ENCODE results near the gene DNMT3B. TPM values are rescaled to one million over a fixed set of nuclear protein-coding genes. Genes with fewer than 3 reads are reported as not detected.

The DNMT3B gene
- total and polyA plus RNA-seq, 4 donors, result 0.26 to 2.8 (median 0.60) TPM

DNA sequence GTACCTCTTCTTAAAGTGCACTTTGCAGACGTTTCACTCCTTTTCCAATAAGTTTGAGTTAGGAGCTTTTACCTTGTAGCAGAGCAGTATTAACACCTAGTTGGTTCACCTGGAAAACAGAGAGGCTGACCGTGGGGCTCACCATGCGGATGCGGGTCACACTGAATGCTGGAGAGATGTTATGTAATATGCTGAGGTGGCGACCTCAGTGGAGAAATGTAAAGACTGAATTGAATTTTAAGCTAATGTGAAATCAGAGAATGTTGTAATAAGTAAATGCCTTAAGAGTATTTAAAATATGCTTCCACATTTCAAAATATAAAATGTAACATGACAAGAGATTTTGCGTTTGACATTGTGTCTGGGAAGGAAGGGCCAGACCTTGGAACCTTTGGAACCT lies 86.7 kb downstream of the DNMT3B start (continued):
- no peak for TF ChIP-seq REST (IDR thresholded peaks at IDR 0.05)
- TF ChIP-seq FOXA1 (IDR thresholded peaks at IDR 0.05), result no peak
- TF ChIP-seq, protein P1, sequence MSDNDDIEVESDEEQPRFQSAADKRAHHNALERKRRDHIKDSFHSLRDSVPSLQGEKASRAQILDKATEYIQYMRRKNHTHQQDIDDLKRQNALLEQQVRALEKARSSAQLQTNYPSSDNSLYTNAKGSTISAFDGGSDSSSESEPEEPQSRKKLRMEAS (IDR thresholded peaks at IDR 0.05), result no peak

DNA sequence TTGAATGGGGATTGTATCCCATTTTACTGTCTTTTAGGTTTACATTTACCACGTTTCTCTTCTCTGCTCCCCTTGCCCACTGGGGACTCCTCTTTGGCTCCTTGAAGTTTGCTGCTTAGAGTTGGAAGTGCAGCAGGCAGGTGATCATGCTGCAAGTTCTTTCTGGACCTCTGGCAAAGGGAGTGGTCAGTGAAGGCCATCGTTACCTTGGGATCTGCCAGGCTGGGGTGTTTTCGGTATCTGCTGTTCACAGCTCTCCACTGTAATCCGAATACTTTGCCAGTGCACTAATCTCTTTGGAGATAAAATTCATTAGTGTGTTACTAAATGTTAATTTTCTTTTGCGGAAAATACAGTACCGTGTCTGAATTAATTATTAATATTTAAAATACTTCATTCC lies 87.4 kb downstream of the DNMT3B start:
- Histone ChIP-seq H3K36me3 (ENCODE audit: control insufficient read depth in 4 of 4, insufficient read depth in 3 of 4, low read depth in 1 of 4, low read length in 3 of 4) (peaks cover 6 to 46% (median 21%) of the 10 kb centered on the region in 4 donors), H3K4me1 (ENCODE audit: control insufficient read depth in 4 of 4, insufficient read depth in 4 of 4, low read length in 3 of 4) (no peaks in the 10 kb centered on the region), H3K27ac (ENCODE audit: low read depth in 1 of 2, low read length in 2 of 2) (no peak overlapping the region), H3K9me3 (ENCODE audit: control insufficient read depth in 4 of 4, low read length in 3 of 4) (no peaks in the 10 kb centered on the region), H3K9ac (ENCODE audit: low read depth in 1 of 2, low read length in 2 of 2) (no peak overlapping the region), H3K27me3 (ENCODE audit: control insufficient read depth in 4 of 4, insufficient read depth in 4 of 4, low read length in 3 of 4) (no peaks in the 10 kb centered on the region), H3K4me3 (ENCODE audit: low read depth in 1 of 3, low read length in 3 of 3) (no peak overlapping the region)
- no peak for TF ChIP-seq FOXA2 (IDR thresholded peaks at IDR 0.05)
- TF ChIP-seq, protein P1 (IDR thresholded peaks at IDR 0.05), result no peak
- no peak for TF ChIP-seq NR2F2 (IDR thresholded peaks at IDR 0.05)
- no peak for TF ChIP-seq JUND (IDR thresholded peaks at IDR 0.05)
- TF ChIP-seq HNF4A (conservative IDR thresholded peaks at IDR 0.05), result no peak
- no peak for TF ChIP-seq YY1 (IDR thresholded peaks at IDR 0.05)
- no peak for TF ChIP-seq TAF1 (conservative IDR thresholded peaks at IDR 0.05)
- TF ChIP-seq REST (IDR thresholded peaks at IDR 0.05), result no peak
- WGBS, result 94% methylated on average over 6 of the region's 6 CpGs
- DNase-seq (ENCODE audit: low spot score), result no peak

GRCh38 chr20:32855387-32855786 lies 93.2 kb downstream of the DNMT3B start:
- no peak overlapping the region for H3K27ac ChIP-seq (ENCODE audit: low read depth in 1 of 2, low read length in 2 of 2)
- H3K27me3 ChIP-seq (ENCODE audit: control insufficient read depth in 4 of 4, insufficient read depth in 4 of 4, low read length in 3 of 4), result no peaks in the 10 kb centered on the region
- H3K9me3 ChIP-seq (ENCODE audit: control insufficient read depth in 4 of 4, low read length in 3 of 4), result no peaks in the 10 kb centered on the region
- peaks cover 0 to 7% (median 0%) of the 10 kb centered on the region in 4 donors for H3K36me3 ChIP-seq (ENCODE audit: control insufficient read depth in 4 of 4, insufficient read depth in 3 of 4, low read depth in 1 of 4, low read length in 3 of 4)
- no peak overlapping the region for H3K9ac ChIP-seq (ENCODE audit: low read depth in 1 of 2, low read length in 2 of 2)
- 92% methylated on average over 7 of the region's 7 CpGs for WGBS
- no peak overlapping the region for H3K4me3 ChIP-seq (ENCODE audit: low read depth in 1 of 3, low read length in 3 of 3)
- DNase-seq (ENCODE audit: low spot score), result no peak
- TF ChIP-seq HNF4A (conservative IDR thresholded peaks at IDR 0.05) (no peak), TAF1 (conservative IDR thresholded peaks at IDR 0.05) (no peak)
- no peaks in the 10 kb centered on the region for H3K4me1 ChIP-seq (ENCODE audit: control insufficient read depth in 4 of 4, insufficient read depth in 4 of 4, low read length in 3 of 4)
